Tibial artery (tissue), 4 donors: ENCODE measurements around the gene SPC25.
"Not testable (repeated sequence)": the region's sequence is repeated elsewhere in the genome, so short reads cannot be mapped to it uniquely, and the experiment has no call there.

Experiments used
- DNase-seq, 2 donors: peaks; one replicate each; pipeline ENCODE4 v3.0.0-alpha.2; 2019
- H3K27ac ChIP-seq, 2 donors: fragments of 200-600 bp; sonication (generic) in 1 of 2; 1 replicate in 1 of 2; 2 replicates in 1 of 2; pipeline ENCODE4 v1.5.1; 2018 to 2019; ENCODE audit warnings: mild to moderate bottlenecking in 1 of 2
- H3K27me3 ChIP-seq, 2 donors: fragments of 200-600 bp; sonication (generic) in 1 of 2; one replicate each; pipeline versions ENCODE4 v1.5.1 to v1.6.0; 2016 to 2019
- H3K36me3 ChIP-seq, 3 donors: fragments of 200-600 bp; sonication (generic) in 2 of 3; one replicate each; pipeline ENCODE4 v1.5.1; 2016 to 2019; ENCODE audit warnings: mild to moderate bottlenecking in 2 of 3
- H3K4me1 ChIP-seq, 4 donors: fragments of 200-600 bp; sonication (generic) in 2 of 4; 1 replicate in 3 of 4; 2 replicates in 1 of 4; pipeline ENCODE4 v1.5.1; 2016 to 2019
- H3K4me3 ChIP-seq, 2 donors: fragments of 200-600 bp; sonication (generic) in 1 of 2; 1 replicate in 1 of 2; 2 replicates in 1 of 2; pipeline ENCODE4 v1.5.1; 2018 to 2019; ENCODE audit warnings: mild to moderate bottlenecking in 2 of 2
- H3K9me3 ChIP-seq, 3 donors: fragments of 200-600 bp; sonication (generic) in 1 of 3; one replicate each; pipeline ENCODE4 v1.5.1; 2016 to 2019
- CTCF ChIP-seq, 2 experiments: fragments of 200-600 bp in 1 of 2; fragments of 450-650 bp in 1 of 2; IDR thresholded peaks; one replicate each; pipeline ENCODE4 v1.5.1; 2017 to 2019; ENCODE audit warnings: antibody characterized with exemption in 2 of 2, mild to moderate bottlenecking in 1 of 2, moderate library complexity in 1 of 2
- intact Hi-C: fragments of 100-400 bp; cut with DNase I; formaldehyde crosslinking; loops from one replicate; pipeline ENCODE4 v1.15.0; 2023; ENCODE audit warnings: low total_unique reads

SPC25 gene, protein sequence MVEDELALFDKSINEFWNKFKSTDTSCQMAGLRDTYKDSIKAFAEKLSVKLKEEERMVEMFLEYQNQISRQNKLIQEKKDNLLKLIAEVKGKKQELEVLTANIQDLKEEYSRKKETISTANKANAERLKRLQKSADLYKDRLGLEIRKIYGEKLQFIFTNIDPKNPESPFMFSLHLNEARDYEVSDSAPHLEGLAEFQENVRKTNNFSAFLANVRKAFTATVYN

GRCh38 chr2:168890006-168890782 is at the start of gene SPC25:
SPC25 (minus strand) TSS chr2:168890430; CDS start chr2:168889519, 911 bp downstream.
- Histone ChIP-seq H3K27me3 (no peaks in the 10 kb centered on the region), H3K4me1 (peaks cover 0 to 12% (median 6%) of the 10 kb centered on the region in 4 donors), H3K27ac (no peak within 1 kb of the TSS), H3K9me3 (no peaks in the 10 kb centered on the region), H3K36me3 (no peaks in the 10 kb centered on the region), H3K4me3 (peak within 1 kb of the TSS; percentile 47 to 59)
- DNase-seq = peak; percentile 80 to 89
- intact Hi-C loops = no loop called here
- peak; percentile 8 to 20 for TF ChIP-seq CTCF (IDR thresholded peaks at IDR 0.05)

DNA sequence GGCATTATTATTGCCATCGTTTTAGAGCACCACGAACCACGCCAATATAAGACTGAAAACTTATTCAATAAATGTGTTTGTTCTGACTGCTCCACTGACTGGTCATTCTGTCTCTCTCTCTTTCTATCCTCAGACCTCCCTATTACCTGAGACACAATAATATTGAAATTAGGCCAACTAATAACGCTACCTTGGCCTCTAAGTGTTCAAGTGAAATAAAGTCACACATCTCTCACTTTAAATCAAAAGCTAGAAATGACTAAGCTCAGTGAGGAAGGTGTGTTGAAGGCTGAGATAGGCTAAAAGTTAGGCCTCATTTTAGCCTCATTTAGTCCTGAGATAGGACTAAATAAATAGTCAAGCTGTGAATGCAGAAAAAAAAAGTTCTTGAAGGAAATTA is 49.7 kb upstream of the SPC25 start:
- H3K9me3 ChIP-seq = no peaks in the 10 kb centered on the region
- TF ChIP-seq CTCF (IDR thresholded peaks at IDR 0.05) = no peak
- intact Hi-C loops = no loop called here
- no peaks in the 10 kb centered on the region for H3K36me3 ChIP-seq
- no peak overlapping the region for H3K27ac ChIP-seq
- H3K27me3 ChIP-seq = no peaks in the 10 kb centered on the region
- no peaks in the 10 kb centered on the region for H3K4me1 ChIP-seq
- no peak for DNase-seq
- no peak overlapping the region for H3K4me3 ChIP-seq

- Histone ChIP-seq H3K36me3 (no peaks in the 10 kb centered on the region), H3K4me1 (no peaks in the 10 kb centered on the region), H3K27me3 (no peaks in the 10 kb centered on the region), H3K27ac (no peak overlapping the region), H3K9me3 (no peaks in the 10 kb centered on the region), H3K4me3 (no peak overlapping the region)
- no peak for TF ChIP-seq CTCF (IDR thresholded peaks at IDR 0.05)
- DNase-seq = no peak
- intact Hi-C loops = no loop called here
Observed at GRCh38 chr2:168939061-168939460, 48.8 kb upstream of the SPC25 start.

DNA sequence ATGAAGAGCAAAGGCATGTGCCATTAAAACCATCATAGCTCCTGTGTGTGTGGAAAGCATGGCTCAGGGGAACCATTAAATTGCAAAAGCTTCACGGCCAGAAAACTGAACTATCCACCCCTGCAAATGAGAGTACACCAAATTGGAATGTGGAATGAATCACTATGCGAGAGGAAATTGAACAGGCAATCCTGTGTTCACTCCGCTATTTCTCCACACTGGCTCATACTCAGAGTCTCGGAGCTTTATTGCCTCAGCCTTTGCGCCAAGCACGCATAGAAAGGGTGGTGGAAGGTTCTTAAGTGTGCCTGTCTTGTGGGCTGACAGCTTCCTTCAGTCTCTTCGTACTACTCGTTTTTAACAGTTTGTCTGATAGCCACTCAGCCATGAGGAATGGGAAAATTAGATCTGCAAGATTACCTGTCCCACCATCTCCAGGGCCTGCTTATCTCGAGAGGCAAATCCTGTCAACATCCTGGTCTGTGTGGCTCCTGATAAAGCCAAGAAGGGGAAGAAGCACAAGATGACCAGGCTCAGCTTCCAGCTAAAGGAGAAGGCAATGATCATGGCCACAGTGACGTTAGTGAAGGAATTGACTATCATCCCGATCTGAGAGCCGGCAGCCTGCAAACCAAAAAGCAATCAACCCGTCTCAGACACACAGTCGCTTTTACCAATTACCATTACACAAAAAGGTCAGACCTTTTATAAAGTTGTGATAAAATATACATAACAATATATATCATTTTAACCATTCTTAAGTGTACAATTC is 45.8 kb upstream of the SPC25 start:
- H3K36me3 ChIP-seq = no peaks in the 10 kb centered on the region
- TF ChIP-seq CTCF (IDR thresholded peaks at IDR 0.05) = no peak
- intact Hi-C loops = no loop called here
- no peak for DNase-seq
- no peaks in the 10 kb centered on the region for H3K27me3 ChIP-seq
- no peak overlapping the region for H3K27ac ChIP-seq
- H3K4me1 ChIP-seq = no peaks in the 10 kb centered on the region
- H3K9me3 ChIP-seq = no peaks in the 10 kb centered on the region
- H3K4me3 ChIP-seq = no peak overlapping the region

DNA sequence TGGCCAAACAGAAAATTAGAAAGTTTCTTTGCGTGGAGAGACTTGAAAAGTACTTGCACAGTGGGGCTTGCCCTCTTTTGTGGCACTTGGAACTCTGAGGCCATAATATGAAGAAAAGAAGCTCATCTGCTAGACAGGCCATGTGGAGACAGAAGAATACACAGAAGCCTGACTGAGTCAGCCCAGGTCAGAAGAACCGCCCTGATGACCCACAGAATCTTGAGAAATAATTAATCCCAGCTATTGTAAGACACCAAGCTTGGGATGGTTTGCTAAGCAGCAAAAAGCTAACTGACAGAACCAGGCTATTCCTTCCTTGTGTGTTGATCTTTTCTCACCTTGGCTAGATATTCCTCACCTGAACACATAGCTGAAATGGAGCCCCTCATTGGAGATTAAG is 44.6 kb upstream of the SPC25 start:
- no peaks in the 10 kb centered on the region for H3K9me3 ChIP-seq
- no peak overlapping the region for H3K4me3 ChIP-seq
- TF ChIP-seq CTCF (IDR thresholded peaks at IDR 0.05) = no peak
- H3K36me3 ChIP-seq = no peaks in the 10 kb centered on the region
- no peak overlapping the region for H3K27ac ChIP-seq
- H3K4me1 ChIP-seq = no peaks in the 10 kb centered on the region
- no peaks in the 10 kb centered on the region for H3K27me3 ChIP-seq
- no peak for DNase-seq
- intact Hi-C loops = no loop called here

- DNase-seq, H3K36me3 ChIP-seq, H3K4me3 ChIP-seq, H3K27ac ChIP-seq, H3K27me3 ChIP-seq, H3K9me3 ChIP-seq, intact Hi-C loops, H3K4me1 ChIP-seq: not testable (repeated sequence)
Observed at GRCh38 chr2:168932174-168932573, 41.9 kb upstream of the SPC25 start.
